SK-N-SH (cell line): ENCODE measurements around the gene HOPX. TPM values are rescaled to one million over a fixed set of nuclear protein-coding genes. Genes with fewer than 3 reads are reported as not detected.

ENCODE experiments used
- CTCF ChIA-PET: fragments of 300-600, 350-600 bp; formaldehyde crosslinking; extraction: SDS; loops from one replicate; lab custom pipeline; 2021; lab: Yijun Ruan, JAX
- POLR2A ChIA-PET: fragments of 350-600 bp; sonication (Branson Sonifier 250); formaldehyde crosslinking; extraction: SDS; loops from one replicate; lab custom pipeline; 2020; ENCODE audit warnings: antibody characterized with exemption, inconsistent platforms; lab: Yijun Ruan, JAX
- DNase-seq: peaks from one replicate; pipeline ENCODE4 v3.0.0; 2012
- H2AFZ ChIP-seq: fragments of 200-600 bp; sonication (generic); 2 replicates; pipeline ENCODE4 v1.8.1; 2016; ENCODE audit warnings: antibody characterized with exemption, mild to moderate bottlenecking, low read depth
- H3F3A ChIP-seq: fragments of 200-600 bp; sonication (generic); replicated peaks from 2 replicates; pipeline ENCODE3; 2016; ENCODE audit warnings: antibody characterized with exemption, mild to moderate bottlenecking; ENCODE audit not compliant: insufficient read depth
- H3K27ac ChIP-seq, 2 experiments: fragments of 200-500 bp in 1 of 2; fragments of 200-600 bp in 1 of 2; sonication (Bioruptor generic) in 1 of 2; sonication (generic), shearing (Covaris generic) in 1 of 2; 2 replicates each; pipeline versions ENCODE4 v1.5.1 to v1.6.1; 2014 to 2016; ENCODE audit warnings: low read depth in 2 of 2, inconsistent platforms in 1 of 2, low read length in 1 of 2, mild to moderate bottlenecking in 1 of 2, mixed read lengths in 1 of 2
- H3K27me3 ChIP-seq: fragments of 200-600 bp; sonication (generic), shearing (Covaris generic); 2 replicates; pipeline ENCODE4 v1.6.1; 2016; ENCODE audit warnings: mixed run types; ENCODE audit not compliant: insufficient read depth
- H3K36me3 ChIP-seq, 2 experiments: fragments of 200-500 bp in 1 of 2; fragments of 200-600 bp in 1 of 2; sonication (Bioruptor generic) in 1 of 2; sonication (generic) in 1 of 2; replicated peaks in 1 of 2; 2 replicates each; pipeline versions ENCODE3 to v1.5.1; 2014 to 2016; ENCODE audit warnings: low read length in 1 of 2, mild to moderate bottlenecking in 1 of 2; ENCODE audit not compliant: insufficient read depth in 2 of 2, control insufficient read depth in 1 of 2
- H3K4me1 ChIP-seq, 2 experiments: fragments of 200-500 bp in 1 of 2; fragments of 200-600 bp in 1 of 2; sonication (Bioruptor generic) in 1 of 2; sonication (generic), shearing (Covaris generic) in 1 of 2; 2 replicates each; pipeline versions ENCODE4 v1.5.1 to v1.6.1; 2014 to 2016; ENCODE audit warnings: low read depth in 1 of 2, low read length in 1 of 2, mixed run types in 1 of 2; ENCODE audit not compliant: insufficient read depth in 2 of 2, control insufficient read depth in 1 of 2
- H3K4me2 ChIP-seq: fragments of 200-600 bp; sonication (generic), shearing (Covaris generic); 2 replicates; pipeline ENCODE4 v1.6.1; 2017; ENCODE audit warnings: mixed run types
- H3K4me3 ChIP-seq, 2 experiments: fragments of 200-500 bp in 1 of 2; fragments of 200-600 bp in 1 of 2; sonication (Bioruptor generic) in 1 of 2; sonication (generic), shearing (Covaris generic) in 1 of 2; 2 replicates each; pipeline versions ENCODE4 v1.5.1 to v1.8.1; 2014 to 2016; ENCODE audit warnings: low read depth in 2 of 2, inconsistent platforms in 1 of 2, low read length in 1 of 2, mild to moderate bottlenecking in 1 of 2, mixed read lengths in 1 of 2, moderate library complexity in 1 of 2
- H3K79me2 ChIP-seq: fragments of 200-600 bp; sonication (generic); 2 replicates; pipeline ENCODE4 v1.8.1; 2017; ENCODE audit warnings: mild to moderate bottlenecking; ENCODE audit not compliant: insufficient read depth
- H3K9ac ChIP-seq: fragments of 200-600 bp; sonication (generic); 2 replicates; pipeline ENCODE4 v1.6.1; 2017; ENCODE audit warnings: mixed run types
- H3K9me2 ChIP-seq: fragments of 200-600 bp; sonication (generic); 2 replicates; pipeline ENCODE4 v1.6.1; 2017; ENCODE audit warnings: mixed run types
- H3K9me3 ChIP-seq: fragments of 200-600 bp; sonication (generic); 2 replicates; pipeline ENCODE4 v1.6.1; 2017; ENCODE audit warnings: mixed run types, mild to moderate bottlenecking, moderate library complexity
- H4K20me1 ChIP-seq: fragments of 200-600 bp; sonication (generic); 2 replicates; pipeline ENCODE4 v1.6.1; 2017; ENCODE audit warnings: mild to moderate bottlenecking, mixed run types; ENCODE audit not compliant: insufficient read depth
- ELF1 ChIP-seq: IDR thresholded peaks from 2 replicates; pipeline ENCODE4 v1.4.0; 2012
- EP300 ChIP-seq, 2 experiments: IDR thresholded peaks; 2 replicates each; pipeline versions ENCODE4 v1.4.0 to v1.6.1; 2012; ENCODE audit warnings: borderline replicate concordance in 1 of 2, low read depth in 1 of 2, low read length in 1 of 2
- FOXJ3 ChIP-seq: sonication (generic); formaldehyde crosslinking; IDR thresholded peaks from 2 replicates; pipeline ENCODE4 v1.5.1; 2020; ENCODE audit warnings: mild to moderate bottlenecking, missing genetic modification reagents
- GATA2 ChIP-seq: sonication (generic); formaldehyde crosslinking; IDR thresholded peaks from 2 replicates; pipeline ENCODE4 v1.5.0; 2020; ENCODE audit warnings: mild to moderate bottlenecking, missing genetic modification reagents
- JUND ChIP-seq: IDR thresholded peaks from 2 replicates; pipeline ENCODE4 v1.4.0; 2012
- MEF2A ChIP-seq: IDR thresholded peaks from 2 replicates; pipeline ENCODE4 v1.4.0; 2012; ENCODE audit warnings: low read depth, borderline replicate concordance
- NFIC ChIP-seq: IDR thresholded peaks from 2 replicates; pipeline ENCODE4 v1.4.0; 2012; ENCODE audit warnings: borderline replicate concordance
- PBX3 ChIP-seq: IDR thresholded peaks from 2 replicates; pipeline ENCODE4; 2012
- POLR2AphosphoS5 ChIP-seq: IDR thresholded peaks from 2 replicates; pipeline ENCODE4 v1.6.1; 2012; ENCODE audit warnings: low read depth, low read length
- RFX5 ChIP-seq: IDR thresholded peaks from 2 replicates; pipeline ENCODE4 v1.6.1; 2012; ENCODE audit warnings: mild to moderate bottlenecking, improper control_type of control experiment, low read length
- RXRA ChIP-seq: IDR thresholded peaks from 2 replicates; pipeline ENCODE4 v1.4.0; 2012; ENCODE audit warnings: low read depth, mild to moderate bottlenecking, borderline replicate concordance
- SIN3A ChIP-seq: IDR thresholded peaks from 2 replicates; pipeline ENCODE4 v1.6.1; 2012; ENCODE audit warnings: low read depth, mild to moderate bottlenecking, low read length, moderate library complexity, borderline replicate concordance
- SMC3 ChIP-seq: IDR thresholded peaks from 2 replicates; pipeline ENCODE4 v1.6.1; 2012; ENCODE audit warnings: low read depth, low read length, improper control_type of control experiment
- TAF1 ChIP-seq: IDR thresholded peaks from 2 replicates; pipeline ENCODE4 v1.6.1; 2012; ENCODE audit warnings: low read depth, mild to moderate bottlenecking, low read length, moderate library complexity, borderline replicate concordance
- TEAD4 ChIP-seq: IDR thresholded peaks from 2 replicates; pipeline ENCODE4 v1.4.0; 2012; ENCODE audit warnings: mild to moderate bottlenecking, borderline replicate concordance; ENCODE audit not compliant: insufficient read depth
- USF2 ChIP-seq: fragments of 150-350 bp; IDR thresholded peaks from 2 replicates; pipeline ENCODE4 v1.6.1; 2017; ENCODE audit warnings: antibody characterized with exemption, low read length, low read depth, borderline replicate concordance
- ZBTB33 ChIP-seq: IDR thresholded peaks from 2 replicates; pipeline ENCODE4 v1.4.0; 2012; ENCODE audit warnings: low read depth, borderline replicate concordance
- WGBS: methylation state at CpG from one replicate; pipeline ENCODE4 v1.1.6; 2017; ENCODE audit warnings: low lambda C conversion rate; 5-methylcytosine and 5-hydroxymethylcytosine counted together
- polyA plus RNA-seq, 3 experiments: library from polyadenylated mRNA; depleted of rRNA; stranded (reverse); fragments of >200 nt; gene quantifications; 2 replicates each; pipeline ENCODE4 v1.2.3, GENCODE V29; 2012
- TF ChIP-seq, protein P1 (sequence below): IDR thresholded peaks from 2 replicates; pipeline ENCODE4 v1.4.0; 2012; ENCODE audit warnings: low read depth
- TF ChIP-seq, protein P2 (sequence below): IDR thresholded peaks from 2 replicates; pipeline ENCODE4 v1.6.1; 2012; ENCODE audit warnings: mild to moderate bottlenecking, low read depth, low read length, moderate library complexity

The HOPX gene
- polyA plus RNA-seq, 1 of the 3 experiments (the other 2 are of a cell fraction): 0.05 TPM

DNA sequence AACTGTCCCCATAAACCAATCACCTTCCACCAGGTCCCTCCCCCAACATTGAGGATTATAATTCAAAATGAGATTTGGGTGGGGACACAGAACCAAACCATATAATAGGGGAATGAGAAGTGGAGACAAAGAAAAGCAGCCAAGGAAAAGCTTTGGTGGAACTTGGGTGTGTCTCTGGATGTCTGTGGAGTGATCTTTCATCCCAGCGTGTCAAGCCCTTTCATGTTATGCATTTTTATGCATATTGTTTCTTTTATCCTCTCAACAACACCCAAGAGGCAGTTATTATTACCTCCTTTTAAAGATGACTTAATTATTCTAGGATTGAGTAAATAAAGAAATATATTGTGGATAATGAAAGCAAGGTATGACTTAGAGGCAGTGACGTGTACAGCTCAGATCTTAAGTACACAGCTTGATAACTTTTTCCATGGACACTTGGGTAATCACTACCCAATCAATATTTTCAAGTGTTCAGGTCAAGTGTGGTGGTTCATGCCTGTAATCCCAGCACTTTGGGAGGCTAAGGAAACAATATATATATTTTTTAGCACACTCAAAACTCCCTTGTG lies 42.6 kb upstream of the HOPX start:
- no peak overlapping the region for H3K9ac ChIP-seq
- no peak for DNase-seq
- no peaks in the 10 kb centered on the region for H3K9me2 ChIP-seq
- H4K20me1 ChIP-seq: no peaks in the 10 kb centered on the region
- 61% methylated on average over 2 of the region's 2 CpGs for WGBS
- H2AFZ ChIP-seq: no peak overlapping the region
- no peaks in the 10 kb centered on the region for H3K4me1 ChIP-seq
- no peaks in the 10 kb centered on the region for H3K36me3 ChIP-seq
- H3K27ac ChIP-seq: no peak overlapping the region
- H3K4me3 ChIP-seq: no peak overlapping the region
- CTCF ChIA-PET: interaction anchor here (0.9 kb wide), 1 partner anchor 21 kb away, joined by 3 read pairs; no protein-coding TSS in a partner anchor
- no peak overlapping the region for H3K4me2 ChIP-seq
- POLR2A ChIA-PET: no interaction called here
- H3F3A ChIP-seq: no peaks in the 10 kb centered on the region
- TF ChIP-seq POLR2AphosphoS5: no peak
- no peak for TF ChIP-seq EP300 (IDR thresholded peaks at IDR 0.05; ENCODE audit: borderline replicate concordance in 1 of 2, low read depth in 1 of 2, low read length in 1 of 2)
- no peak for TF ChIP-seq GATA2 (CRISPR knock-in tag)
- no peak for TF ChIP-seq PBX3
- no peak for TF ChIP-seq USF2
- no peak for TF ChIP-seq SIN3A
- no peak for TF ChIP-seq TEAD4
- TF ChIP-seq RFX5: no peak
- TF ChIP-seq, protein P1, sequence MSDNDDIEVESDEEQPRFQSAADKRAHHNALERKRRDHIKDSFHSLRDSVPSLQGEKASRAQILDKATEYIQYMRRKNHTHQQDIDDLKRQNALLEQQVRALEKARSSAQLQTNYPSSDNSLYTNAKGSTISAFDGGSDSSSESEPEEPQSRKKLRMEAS: no peak
- TF ChIP-seq FOXJ3 (CRISPR knock-in tag): no peak
- no peak for TF ChIP-seq SMC3
- TF ChIP-seq RXRA: no peak
- TF ChIP-seq JUND: no peak
- no peak for TF ChIP-seq ELF1
- no peak for TF ChIP-seq TAF1
- TF ChIP-seq ZBTB33: no peak
- TF ChIP-seq MEF2A: no peak
- TF ChIP-seq, protein P2, sequence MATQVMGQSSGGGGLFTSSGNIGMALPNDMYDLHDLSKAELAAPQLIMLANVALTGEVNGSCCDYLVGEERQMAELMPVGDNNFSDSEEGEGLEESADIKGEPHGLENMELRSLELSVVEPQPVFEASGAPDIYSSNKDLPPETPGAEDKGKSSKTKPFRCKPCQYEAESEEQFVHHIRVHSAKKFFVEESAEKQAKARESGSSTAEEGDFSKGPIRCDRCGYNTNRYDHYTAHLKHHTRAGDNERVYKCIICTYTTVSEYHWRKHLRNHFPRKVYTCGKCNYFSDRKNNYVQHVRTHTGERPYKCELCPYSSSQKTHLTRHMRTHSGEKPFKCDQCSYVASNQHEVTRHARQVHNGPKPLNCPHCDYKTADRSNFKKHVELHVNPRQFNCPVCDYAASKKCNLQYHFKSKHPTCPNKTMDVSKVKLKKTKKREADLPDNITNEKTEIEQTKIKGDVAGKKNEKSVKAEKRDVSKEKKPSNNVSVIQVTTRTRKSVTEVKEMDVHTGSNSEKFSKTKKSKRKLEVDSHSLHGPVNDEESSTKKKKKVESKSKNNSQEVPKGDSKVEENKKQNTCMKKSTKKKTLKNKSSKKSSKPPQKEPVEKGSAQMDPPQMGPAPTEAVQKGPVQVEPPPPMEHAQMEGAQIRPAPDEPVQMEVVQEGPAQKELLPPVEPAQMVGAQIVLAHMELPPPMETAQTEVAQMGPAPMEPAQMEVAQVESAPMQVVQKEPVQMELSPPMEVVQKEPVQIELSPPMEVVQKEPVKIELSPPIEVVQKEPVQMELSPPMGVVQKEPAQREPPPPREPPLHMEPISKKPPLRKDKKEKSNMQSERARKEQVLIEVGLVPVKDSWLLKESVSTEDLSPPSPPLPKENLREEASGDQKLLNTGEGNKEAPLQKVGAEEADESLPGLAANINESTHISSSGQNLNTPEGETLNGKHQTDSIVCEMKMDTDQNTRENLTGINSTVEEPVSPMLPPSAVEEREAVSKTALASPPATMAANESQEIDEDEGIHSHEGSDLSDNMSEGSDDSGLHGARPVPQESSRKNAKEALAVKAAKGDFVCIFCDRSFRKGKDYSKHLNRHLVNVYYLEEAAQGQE: no peak
- TF ChIP-seq NFIC: no peak
- no peaks in the 10 kb centered on the region for H3K79me2 ChIP-seq
- no peaks in the 10 kb centered on the region for H3K27me3 ChIP-seq
- H3K9me3 ChIP-seq: no peaks in the 10 kb centered on the region
